GM19324 (cell line): ENCODE results near the gene DFFB.
"Not testable (repeated sequence)": the region's sequence is repeated elsewhere in the genome, so short reads cannot be mapped to it uniquely, and the experiment has no call there.

Experiments
- ATAC-seq: cut with Tn5 transposase; IDR thresholded peaks from one replicate; pipeline ENCODE4 v1.9.1; 2021; ENCODE audit warnings: mild to moderate bottlenecking, moderate library complexity; ENCODE audit not compliant: unreplicated experiment, low FRiP score

The DFFB gene, protein sequence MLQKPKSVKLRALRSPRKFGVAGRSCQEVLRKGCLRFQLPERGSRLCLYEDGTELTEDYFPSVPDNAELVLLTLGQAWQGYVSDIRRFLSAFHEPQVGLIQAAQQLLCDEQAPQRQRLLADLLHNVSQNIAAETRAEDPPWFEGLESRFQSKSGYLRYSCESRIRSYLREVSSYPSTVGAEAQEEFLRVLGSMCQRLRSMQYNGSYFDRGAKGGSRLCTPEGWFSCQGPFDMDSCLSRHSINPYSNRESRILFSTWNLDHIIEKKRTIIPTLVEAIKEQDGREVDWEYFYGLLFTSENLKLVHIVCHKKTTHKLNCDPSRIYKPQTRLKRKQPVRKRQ

DNA sequence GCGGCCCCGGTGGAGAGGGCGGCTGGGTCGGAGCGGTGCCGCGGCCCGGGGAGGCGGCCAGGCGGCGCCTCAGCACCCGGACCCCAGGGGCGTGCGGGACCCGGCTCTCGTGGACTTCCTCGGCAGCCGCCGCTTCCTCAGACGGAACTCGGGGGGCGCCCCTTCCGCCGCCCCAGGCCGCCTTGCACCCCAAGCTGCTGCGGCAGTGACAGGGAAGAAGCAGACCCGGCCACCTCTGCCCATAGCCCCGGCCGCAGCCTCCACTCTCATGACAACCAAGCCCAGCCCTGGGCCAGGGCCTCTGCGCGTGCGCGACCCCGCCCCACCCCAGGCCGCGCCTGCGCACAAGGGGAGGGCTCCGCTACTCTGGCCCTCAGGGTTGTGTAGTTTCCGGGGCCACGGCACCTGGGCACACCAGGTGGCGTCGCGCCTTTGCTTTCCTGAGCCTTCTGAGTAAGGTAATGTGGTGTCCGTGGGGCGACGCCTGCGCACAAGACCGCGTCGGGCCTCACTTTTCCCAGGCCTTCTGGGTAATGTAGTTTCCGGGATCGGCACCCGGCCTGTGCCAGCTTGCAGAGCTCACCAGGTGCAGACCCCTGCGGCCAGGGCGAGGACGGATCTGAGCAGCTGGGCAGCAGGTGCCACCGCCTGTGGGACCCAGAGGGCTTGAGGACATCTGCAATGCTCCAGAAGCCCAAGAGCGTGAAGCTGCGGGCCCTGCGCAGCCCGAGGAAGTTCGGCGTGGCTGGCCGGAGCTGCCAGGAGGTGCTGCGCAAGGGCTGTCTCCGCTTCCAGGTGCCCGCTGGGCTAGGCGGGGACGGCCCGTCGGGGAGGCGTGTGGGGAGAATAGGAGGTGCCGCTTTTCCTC lies at the start of gene DFFB, which contains the start of gene CEP104:
DFFB (plus strand) TSS at position 554 of the 868 bp plus-strand sequence; CDS start at position 682, 128 bp downstream.
CEP104 (minus strand) TSS at position 289 of the 868 bp plus-strand sequence. CDS start 4,804 bp downstream, outside the sequence.
- ATAC-seq, result peak; percentile 96

GRCh38 chr1:3807769-3808168 lies 49.5 kb upstream of the DFFB start:
- ATAC-seq, result no peak

DNA sequence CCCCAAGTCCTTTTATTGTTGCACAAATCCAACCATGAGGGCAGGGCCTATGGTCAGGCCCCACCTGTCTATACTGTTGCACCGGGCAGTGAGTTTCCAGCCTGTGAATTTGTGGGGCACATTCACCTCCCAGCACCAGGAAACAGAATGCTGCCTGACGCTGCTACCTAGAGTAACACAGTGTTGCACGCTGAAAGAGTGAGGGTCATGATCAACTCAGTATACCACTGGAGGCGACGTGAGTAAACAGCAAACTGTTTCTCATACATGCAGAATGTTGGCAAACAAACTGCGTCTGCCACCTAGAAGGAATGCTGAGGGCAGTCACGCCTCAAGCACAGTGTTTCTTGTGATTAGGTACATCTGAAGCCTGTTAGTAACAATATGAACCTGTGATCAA lies 47.6 kb upstream of the DFFB start:
- no peak for ATAC-seq

- ATAC-seq, result not testable (repeated sequence)
Observed at GRCh38 chr1:3810149-3810761, 47.0 kb upstream of the DFFB start.

GRCh38 chr1:3811595-3811911 lies 45.7 kb upstream of the DFFB start:
- ATAC-seq, result no peak

DNA sequence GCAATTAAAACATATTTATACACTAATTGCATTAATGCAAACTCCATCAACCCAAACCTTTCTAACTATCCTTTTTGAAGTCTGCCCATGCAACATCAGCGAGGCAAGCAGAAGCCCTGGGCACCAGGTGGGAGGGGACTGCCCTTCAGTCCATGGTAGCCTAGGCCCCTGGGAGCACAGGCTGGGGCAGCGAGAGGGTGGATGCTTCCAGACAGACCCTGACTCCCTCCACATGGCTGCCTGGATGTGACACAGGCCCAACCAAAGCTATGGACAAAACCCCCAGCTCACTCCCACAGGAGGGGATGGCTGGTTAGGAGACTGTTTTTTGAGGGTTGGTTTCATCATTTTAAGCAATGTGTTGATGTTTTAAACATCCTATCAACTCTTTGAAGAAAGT lies 43.2 kb upstream of the DFFB start:
- no peak for ATAC-seq

GRCh38 chr1:3814771-3815561 lies 42.3 kb upstream of the DFFB start:
- no peak for ATAC-seq

- ATAC-seq, result no peak
Observed at GRCh38 chr1:3816331-3817137, 40.7 kb upstream of the DFFB start.

DNA sequence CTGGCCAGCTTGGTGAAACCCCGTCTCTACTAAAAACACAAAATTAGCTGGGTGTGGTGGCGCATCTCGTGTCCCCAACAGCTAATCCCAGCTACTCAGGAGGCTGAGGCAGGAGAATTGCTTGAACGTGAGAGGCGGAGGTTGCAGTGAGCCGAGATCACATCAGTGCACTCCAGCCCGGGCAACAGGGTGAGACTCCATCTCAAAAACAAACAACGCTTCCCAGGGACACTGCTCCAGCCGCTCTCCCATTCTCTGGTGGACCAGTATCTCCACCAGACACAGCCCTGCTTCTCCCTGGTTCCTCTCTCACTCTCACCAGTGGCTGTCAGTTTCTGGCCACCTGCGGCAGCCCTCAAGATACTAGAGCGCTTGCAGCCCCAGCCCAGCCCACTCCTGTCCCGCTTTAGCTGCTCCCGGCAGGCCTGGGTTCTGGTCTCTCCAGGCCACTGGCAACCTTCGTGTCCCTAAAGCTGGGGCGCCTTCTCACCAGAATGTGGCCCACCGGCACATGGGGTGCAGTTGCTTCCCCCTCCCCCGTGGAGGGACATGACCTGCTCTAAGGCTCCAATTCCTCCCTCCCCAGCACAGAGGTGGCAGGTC lies 40.0 kb upstream of the DFFB start:
- no peak for ATAC-seq

GRCh38 chr1:3817821-3818597 lies 39.3 kb upstream of the DFFB start:
- no peak for ATAC-seq

- no peak for ATAC-seq
Observed at GRCh38 chr1:3819771-3820200, 37.5 kb upstream of the DFFB start.

GRCh38 chr1:3820316-3820715 lies 37.0 kb upstream of the DFFB start:
- no peak for ATAC-seq

GRCh38 chr1:3821004-3821403 lies 36.3 kb upstream of the DFFB start:
- ATAC-seq, result no peak

DNA sequence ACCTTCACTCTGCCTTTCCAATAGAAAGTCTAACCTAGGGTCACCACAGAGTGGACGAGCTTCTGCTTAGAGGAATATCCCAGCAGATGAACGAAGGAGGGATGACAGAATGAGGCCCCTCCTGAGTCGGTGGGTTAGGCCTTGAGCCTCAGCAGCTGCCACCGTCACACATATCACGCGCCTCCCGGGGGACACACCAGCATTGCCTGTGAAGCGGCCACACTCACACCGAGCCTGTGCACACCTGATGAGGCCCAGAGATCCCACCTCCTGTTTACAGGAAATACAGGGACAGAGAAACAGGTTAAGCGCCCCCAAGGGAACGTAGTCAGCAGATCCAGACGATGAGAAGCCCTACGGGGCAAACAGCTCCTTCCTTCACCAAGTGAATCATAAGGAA lies 35.8 kb upstream of the DFFB start:
- ATAC-seq, result no peak

DNA sequence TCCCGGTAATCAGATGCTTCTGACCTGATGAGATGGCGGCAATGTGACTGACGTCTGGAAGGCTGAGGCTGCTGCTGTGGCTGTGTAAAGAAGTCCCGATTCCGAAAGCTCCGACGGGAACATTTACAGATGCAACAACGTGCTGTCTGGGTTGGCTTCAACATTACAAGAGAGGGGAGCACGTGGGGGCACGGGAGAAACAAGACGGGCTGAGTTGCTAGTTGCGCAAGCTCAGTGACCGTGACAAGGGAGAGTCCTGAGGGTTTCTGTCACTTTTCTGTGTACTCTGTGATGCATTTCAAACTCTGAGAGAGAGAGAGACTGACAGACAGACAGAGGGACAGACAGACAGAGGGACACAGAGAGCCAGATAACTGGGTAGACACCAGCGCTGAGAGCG lies 35.4 kb upstream of the DFFB start:
- no peak for ATAC-seq

DNA sequence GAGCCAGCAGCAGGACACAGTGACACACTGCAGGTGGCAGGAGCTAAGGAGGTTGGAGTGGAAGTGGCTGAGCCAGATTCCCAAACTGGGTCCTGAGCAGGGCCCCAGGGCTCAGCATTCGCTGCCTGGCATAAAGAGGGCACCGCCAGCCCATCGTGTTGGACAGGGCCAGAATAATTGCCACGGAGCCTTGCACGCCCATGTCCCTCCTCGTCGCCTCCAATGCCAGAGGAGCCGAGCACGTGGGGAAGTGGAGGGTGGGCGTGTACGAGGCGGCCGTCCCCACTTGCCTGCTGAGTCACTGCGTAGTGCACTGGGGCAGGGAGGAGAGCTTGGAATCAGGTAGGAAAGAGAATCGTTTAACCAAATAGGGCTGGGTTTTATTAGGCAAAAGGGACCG lies 34.9 kb upstream of the DFFB start:
- no peak for ATAC-seq

DNA sequence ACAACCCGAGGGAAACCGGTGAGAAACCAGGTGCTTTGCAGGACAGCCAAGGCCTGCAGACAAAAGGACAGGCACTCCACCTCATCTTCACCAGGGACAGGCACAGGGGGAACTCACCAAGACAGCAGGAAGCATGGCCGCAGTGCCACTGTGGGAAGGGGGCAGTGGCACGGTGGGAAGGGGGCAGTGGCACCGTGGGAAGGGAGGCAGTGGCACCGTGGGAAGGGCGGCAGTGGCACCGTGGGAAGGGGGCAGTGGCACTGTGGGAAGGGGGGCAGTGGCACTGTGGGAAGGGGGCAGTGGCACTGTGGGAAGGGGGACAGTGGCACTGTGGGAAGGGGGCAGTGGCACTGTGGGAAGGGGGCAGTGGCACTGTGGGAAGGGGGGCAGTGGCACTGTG lies 32.6 kb upstream of the DFFB start:
- ATAC-seq, result no peak

DNA sequence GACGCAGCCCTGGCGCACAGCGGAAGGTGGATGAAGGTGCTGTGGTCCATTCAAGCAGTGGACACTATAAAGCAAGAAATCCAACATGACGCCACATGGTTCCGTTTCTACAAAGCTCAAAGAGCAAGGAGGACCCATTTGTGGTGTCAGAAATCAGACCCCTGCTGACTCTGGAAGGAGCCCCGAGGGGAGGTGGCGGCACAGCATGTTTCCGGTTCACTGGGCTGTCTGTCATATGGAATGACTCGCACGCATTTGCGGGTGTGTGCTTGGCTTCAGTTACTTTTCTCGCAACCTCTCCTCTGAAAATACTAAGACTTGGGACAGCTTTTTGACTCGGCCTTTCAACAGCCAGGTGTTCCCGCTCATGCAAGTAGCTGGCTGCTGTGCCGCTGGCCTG lies 31.9 kb upstream of the DFFB start:
- no peak for ATAC-seq
